ENCODE data around the gene PTMS. TPM values are rescaled to one million over a fixed set of nuclear protein-coding genes. Genes with fewer than 3 reads are reported as not detected.

Gene PTMS
- total and polyA plus RNA-seq, 10 of the 15 experiments (the other 5 are each of a cell fraction or from before 2014, with no cell fraction given), result 2.1 to 127 (median 29.8) TPM

DNA sequence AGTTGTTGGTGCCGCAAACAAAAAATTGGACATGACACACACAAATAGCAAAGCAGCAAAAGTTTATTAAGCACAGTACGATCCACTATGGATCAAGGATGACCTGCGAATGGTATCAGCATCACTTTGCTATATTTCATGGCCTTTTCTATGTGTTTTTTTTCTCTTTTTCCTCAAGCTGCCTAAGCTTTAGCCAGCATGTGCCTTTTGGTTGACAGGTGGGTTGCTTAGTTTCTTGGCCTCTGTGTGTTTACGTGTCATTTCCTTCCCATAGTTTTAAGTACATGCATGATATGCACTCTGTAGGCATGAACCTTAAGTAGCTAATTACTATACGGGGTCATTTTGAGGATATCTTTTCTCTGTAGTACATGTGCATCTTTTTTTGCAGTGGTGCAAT is 33.0 kb downstream of the PTMS start:
- no peak overlapping the region for H3K27ac ChIP-seq (ENCODE audit: control insufficient read depth, insufficient read depth)
- TF ChIP-seq, protein P1, sequence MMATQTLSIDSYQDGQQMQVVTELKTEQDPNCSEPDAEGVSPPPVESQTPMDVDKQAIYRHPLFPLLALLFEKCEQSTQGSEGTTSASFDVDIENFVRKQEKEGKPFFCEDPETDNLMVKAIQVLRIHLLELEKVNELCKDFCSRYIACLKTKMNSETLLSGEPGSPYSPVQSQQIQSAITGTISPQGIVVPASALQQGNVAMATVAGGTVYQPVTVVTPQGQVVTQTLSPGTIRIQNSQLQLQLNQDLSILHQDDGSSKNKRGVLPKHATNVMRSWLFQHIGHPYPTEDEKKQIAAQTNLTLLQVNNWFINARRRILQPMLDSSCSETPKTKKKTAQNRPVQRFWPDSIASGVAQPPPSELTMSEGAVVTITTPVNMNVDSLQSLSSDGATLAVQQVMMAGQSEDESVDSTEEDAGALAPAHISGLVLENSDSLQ (IDR thresholded peaks at IDR 0.05), result peak; percentile 82
- TF ChIP-seq, protein P2, sequence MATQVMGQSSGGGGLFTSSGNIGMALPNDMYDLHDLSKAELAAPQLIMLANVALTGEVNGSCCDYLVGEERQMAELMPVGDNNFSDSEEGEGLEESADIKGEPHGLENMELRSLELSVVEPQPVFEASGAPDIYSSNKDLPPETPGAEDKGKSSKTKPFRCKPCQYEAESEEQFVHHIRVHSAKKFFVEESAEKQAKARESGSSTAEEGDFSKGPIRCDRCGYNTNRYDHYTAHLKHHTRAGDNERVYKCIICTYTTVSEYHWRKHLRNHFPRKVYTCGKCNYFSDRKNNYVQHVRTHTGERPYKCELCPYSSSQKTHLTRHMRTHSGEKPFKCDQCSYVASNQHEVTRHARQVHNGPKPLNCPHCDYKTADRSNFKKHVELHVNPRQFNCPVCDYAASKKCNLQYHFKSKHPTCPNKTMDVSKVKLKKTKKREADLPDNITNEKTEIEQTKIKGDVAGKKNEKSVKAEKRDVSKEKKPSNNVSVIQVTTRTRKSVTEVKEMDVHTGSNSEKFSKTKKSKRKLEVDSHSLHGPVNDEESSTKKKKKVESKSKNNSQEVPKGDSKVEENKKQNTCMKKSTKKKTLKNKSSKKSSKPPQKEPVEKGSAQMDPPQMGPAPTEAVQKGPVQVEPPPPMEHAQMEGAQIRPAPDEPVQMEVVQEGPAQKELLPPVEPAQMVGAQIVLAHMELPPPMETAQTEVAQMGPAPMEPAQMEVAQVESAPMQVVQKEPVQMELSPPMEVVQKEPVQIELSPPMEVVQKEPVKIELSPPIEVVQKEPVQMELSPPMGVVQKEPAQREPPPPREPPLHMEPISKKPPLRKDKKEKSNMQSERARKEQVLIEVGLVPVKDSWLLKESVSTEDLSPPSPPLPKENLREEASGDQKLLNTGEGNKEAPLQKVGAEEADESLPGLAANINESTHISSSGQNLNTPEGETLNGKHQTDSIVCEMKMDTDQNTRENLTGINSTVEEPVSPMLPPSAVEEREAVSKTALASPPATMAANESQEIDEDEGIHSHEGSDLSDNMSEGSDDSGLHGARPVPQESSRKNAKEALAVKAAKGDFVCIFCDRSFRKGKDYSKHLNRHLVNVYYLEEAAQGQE (IDR thresholded peaks at IDR 0.05; ENCODE audit: low read depth, low read length), result no peak
- TF ChIP-seq CHD2 (IDR thresholded peaks at IDR 0.05; ENCODE audit: borderline replicate concordance, low read depth, low read length) (no peak), SIN3A (IDR thresholded peaks at IDR 0.05; ENCODE audit: low read depth, low read length) (no peak), RAD21 (IDR thresholded peaks at IDR 0.05; ENCODE audit: insufficient read depth, low read depth, low read length) (no peak)
- H3K4me3 ChIP-seq, result no peak overlapping the region
- no peaks in the 10 kb centered on the region for H3K79me2 ChIP-seq (ENCODE audit: control insufficient read depth, insufficient read depth, low read length)
- no peak for DNase-seq (ENCODE audit: low read depth, low spot score)
- H3K36me3 ChIP-seq (ENCODE audit: control insufficient read depth in 2 of 2, insufficient read depth in 2 of 2, low read length in 1 of 2), result no peaks in the 10 kb centered on the region
- H3K4me1 ChIP-seq (ENCODE audit: control insufficient read depth, insufficient read depth, low read length), result no peaks in the 10 kb centered on the region
- no peak overlapping the region for H2AFZ ChIP-seq (ENCODE audit: control insufficient read depth, low read depth, low read length)
- ChIA-PET POLR2A (interaction anchor here (1.0 kb wide), 2 partner anchors 19 to 44 kb away, joined by 3 read pairs; no protein-coding TSS in a partner anchor), RAD21 (ENCODE audit: unreplicated experiment) (no interaction called here), SMC1A (ENCODE audit: uncharacterized antibody, unreplicated experiment) (no interaction called here), CTCF (interaction anchor here (1.1 kb wide), 1 partner anchor 9 kb away, joined by 3 read pairs; the partner anchor contains the start of gene CD4)
- ATAC-seq, result no peak
- H3K9ac ChIP-seq (ENCODE audit: control insufficient read depth, insufficient read depth, low read length), result no peak overlapping the region
- H3K9me3 ChIP-seq (replicated peaks; ENCODE audit: control insufficient read depth, insufficient read depth, low read length), result no peaks in the 10 kb centered on the region
- in situ Hi-C loops (cut with MboI) (no loop called here), intact Hi-C loops (cut with micrococcal nuclease; ENCODE audit: unreplicated experiment) (no loop called here)
- H3K27me3 ChIP-seq (replicated peaks in 1 of 2; ENCODE audit: control insufficient read depth in 2 of 2, insufficient read depth in 2 of 2, low read length in 1 of 2), result no peaks in the 10 kb centered on the region; a peak in 1 of 4 replicates
- 62% methylated on average over 5 of the region's 5 CpGs for WGBS (ENCODE audit: insufficient coverage, insufficient replicate concordance, low lambda C conversion rate, missing lambda C conversion rate)
- FAIRE-seq, result no peak
- no TSS peak for BruUV-seq (replicated peaks)
- no peak overlapping the region for H3K4me2 ChIP-seq (ENCODE audit: control insufficient read depth, insufficient read depth)
- H4K20me1 ChIP-seq (ENCODE audit: control insufficient read depth, insufficient read depth), result no peaks in the 10 kb centered on the region
